Natural killer cell treated with Interleukin-12 subunit alpha and Interleukin-12 subunit beta and Interleukin-15 and Interleukin-18, amount 100 ng/mL, for 72 hours (primary cell): ENCODE results near the gene PLXNA4. TPM values are rescaled to one million over a fixed set of nuclear protein-coding genes. Genes with fewer than 3 reads are reported as not detected.
A peak's percentile ranks its signal among the peaks of the same experiment; 100 is the strongest.

Experiments
- ATAC-seq, 2 donors: fragments of 150-1000 bp; cut with Tn5 transposase in 1 of 2; sonication (Bioruptor Pico), chemical (Tn5 transposase) in 1 of 2; 2 replicates each; pipeline ENCODE4 v1.10.0; 2021
- DNase-seq: peaks from one replicate; pipeline ENCODE4 v3.0.0; 2022; ENCODE audit warnings: low spot score
- H3K27ac Mint-ChIP-seq, 2 donors: 1 replicate in 1 of 2; 2 replicates in 1 of 2; pipeline ENCODE4 v1.8.0; 2022; ENCODE audit warnings: mixed read lengths in 2 of 2, mild to moderate bottlenecking in 1 of 2, moderate library complexity in 1 of 2
- H3K27me3 Mint-ChIP-seq, 2 donors: 1 replicate in 1 of 2; 2 replicates in 1 of 2; pipeline ENCODE4 v1.8.0; 2022; ENCODE audit warnings: mixed read lengths in 2 of 2
- H3K36me3 Mint-ChIP-seq: one replicate; pipeline ENCODE4 v1.8.0; 2022; ENCODE audit warnings: mixed read lengths
- H3K4me1 Mint-ChIP-seq, 2 donors: 1 replicate in 1 of 2; 2 replicates in 1 of 2; pipeline ENCODE4 v1.8.0; 2022; ENCODE audit warnings: low read depth in 2 of 2, mixed read lengths in 2 of 2, mild to moderate bottlenecking in 1 of 2
- H3K4me3 Mint-ChIP-seq: one replicate; pipeline ENCODE4 v1.8.0; 2022; ENCODE audit warnings: mixed read lengths
- H3K9me3 Mint-ChIP-seq: 2 replicates; pipeline ENCODE4 v1.8.0; 2022; ENCODE audit warnings: mixed read lengths
- total RNA-seq, 2 donors: library from RNA; stranded (reverse); gene quantifications; one replicate each; pipeline ENCODE4 v1.2.3, GENCODE V29; 2022

Gene PLXNA4
- total RNA-seq, 2 donors from 2014 or later: 0.14 to 0.21 TPM

DNA sequence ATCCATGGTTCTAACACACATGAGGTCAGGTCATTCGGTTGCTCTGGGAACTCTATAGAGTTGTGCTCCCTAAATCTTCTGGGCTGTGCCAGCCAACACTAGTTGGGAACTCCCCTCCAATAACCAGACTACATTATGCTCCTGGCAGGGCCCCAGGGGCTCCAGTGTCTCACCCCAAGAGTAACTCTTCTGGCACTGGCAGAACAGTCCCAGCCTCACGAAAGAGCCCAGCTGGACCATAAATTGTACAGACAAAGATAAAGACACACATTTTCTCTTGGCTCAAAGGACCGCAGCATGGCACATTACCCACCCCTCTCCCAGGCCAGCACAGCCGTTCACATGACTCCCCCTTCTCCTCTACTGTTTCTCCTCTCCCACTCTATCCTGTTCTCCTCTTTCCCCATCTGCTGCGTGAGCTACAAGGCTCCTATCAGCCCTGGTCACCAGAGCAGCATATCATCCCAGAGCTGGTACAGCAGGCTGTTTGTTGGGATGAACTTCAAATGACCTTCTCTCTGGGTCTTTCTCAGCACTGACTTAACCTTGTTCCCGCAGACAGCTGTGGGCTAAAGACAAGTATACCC, 230.6 kb downstream of the PLXNA4 start:
- Mint-ChIP-seq H3K36me3 (no peaks in the 10 kb centered on the region), H3K27ac (no peak overlapping the region), H3K9me3 (no peaks in the 10 kb centered on the region), H3K4me1 (peaks cover 0 to 3% of the 10 kb centered on the region in 2 donors), H3K4me3 (no peak overlapping the region), H3K27me3 (peaks cover 20 to 44% of the 10 kb centered on the region in 2 donors)
- ATAC-seq (no peak), DNase-seq (no peak)

DNA sequence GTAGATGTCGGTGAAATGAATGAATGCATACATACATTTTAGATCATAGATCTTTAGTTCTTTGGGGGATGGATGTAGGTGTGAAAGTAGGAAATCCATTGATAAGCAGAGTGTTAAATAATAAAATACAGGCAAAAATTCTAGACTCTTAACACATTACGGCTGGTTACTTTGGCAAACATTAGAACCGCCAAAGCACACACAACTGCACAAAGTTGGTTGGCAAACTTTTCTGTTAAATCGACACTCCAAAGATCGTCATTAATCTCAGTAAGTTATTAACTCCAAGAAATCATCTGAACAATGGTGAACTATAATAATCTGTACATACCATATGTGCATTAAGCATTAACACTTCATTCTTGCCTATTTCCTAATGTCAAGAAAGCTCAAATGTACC, 231.2 kb downstream of the PLXNA4 start:
- peaks cover 0 to 3% of the 10 kb centered on the region in 2 donors for H3K4me1 Mint-ChIP-seq
- H3K27ac Mint-ChIP-seq: no peak overlapping the region
- H3K9me3 Mint-ChIP-seq: no peaks in the 10 kb centered on the region
- H3K36me3 Mint-ChIP-seq: no peaks in the 10 kb centered on the region
- ATAC-seq (no peak), DNase-seq (no peak)
- H3K27me3 Mint-ChIP-seq: peaks cover 20 to 44% of the 10 kb centered on the region in 2 donors
- no peak overlapping the region for H3K4me3 Mint-ChIP-seq

DNA sequence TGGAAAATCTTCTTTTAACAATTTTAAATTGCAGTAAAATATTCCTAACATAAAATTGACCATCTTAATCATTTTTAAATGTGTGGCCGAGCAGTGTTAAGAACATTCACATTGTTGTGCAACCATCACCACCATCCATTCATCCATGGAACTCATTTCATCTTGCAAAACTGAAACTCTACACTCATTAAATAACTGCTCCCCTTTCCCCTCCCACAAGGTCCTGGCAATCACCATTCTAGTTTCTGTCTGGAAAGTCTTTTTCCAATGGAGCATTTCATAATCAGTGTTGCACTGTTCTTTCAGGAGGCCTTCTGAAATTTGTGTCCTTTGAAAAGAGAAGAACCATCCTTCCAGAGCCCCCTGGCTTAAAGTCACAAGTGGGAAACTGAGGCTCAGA, 233.1 kb downstream of the PLXNA4 start:
- DNase-seq (no peak), ATAC-seq (no peak)
- H3K9me3 Mint-ChIP-seq: no peaks in the 10 kb centered on the region
- H3K4me3 Mint-ChIP-seq: no peak overlapping the region
- peaks cover 16 to 34% of the 10 kb centered on the region in 2 donors for H3K27me3 Mint-ChIP-seq
- H3K4me1 Mint-ChIP-seq: peaks cover 0 to 3% of the 10 kb centered on the region in 2 donors
- no peak overlapping the region for H3K27ac Mint-ChIP-seq
- H3K36me3 Mint-ChIP-seq: no peaks in the 10 kb centered on the region

DNA sequence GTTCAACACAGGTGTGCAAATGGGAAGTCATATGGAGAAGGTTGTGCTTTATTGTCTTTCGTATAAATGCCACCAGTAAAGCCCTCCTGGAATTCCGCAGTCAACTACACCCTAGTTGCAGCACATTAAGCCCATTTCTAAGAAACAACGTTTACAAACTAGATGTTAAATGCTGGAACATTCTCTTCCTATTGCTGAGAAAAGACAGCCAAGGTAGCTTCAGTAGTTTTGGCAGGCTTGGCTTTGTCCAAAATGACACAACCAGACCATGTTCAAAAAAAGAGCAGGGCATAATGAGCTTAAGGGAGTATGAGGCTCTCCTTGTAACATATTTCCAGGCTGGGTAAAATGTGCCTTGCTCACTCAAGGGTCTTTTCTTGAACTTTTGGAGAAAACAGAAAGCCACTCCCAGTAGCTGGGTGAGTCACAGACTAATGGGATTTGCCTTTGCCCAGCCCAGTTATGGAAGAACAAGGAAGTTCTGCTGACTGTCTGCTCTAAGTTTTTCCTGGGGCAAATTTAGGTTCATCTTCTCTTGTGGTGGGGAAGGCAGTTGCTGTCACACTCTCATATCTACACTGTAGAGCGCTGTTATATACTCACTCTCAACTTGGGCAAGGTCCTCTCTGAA, 238.7 kb downstream of the PLXNA4 start:
- Mint-ChIP-seq H3K27me3 (peaks cover 3 to 5% of the 10 kb centered on the region in 2 donors), H3K27ac (no peak overlapping the region), H3K4me3 (no peak overlapping the region), H3K36me3 (no peaks in the 10 kb centered on the region), H3K4me1 (peaks cover 0 to 3% of the 10 kb centered on the region in 2 donors), H3K9me3 (no peaks in the 10 kb centered on the region)
- no peak for ATAC-seq
- no peak for DNase-seq

DNA sequence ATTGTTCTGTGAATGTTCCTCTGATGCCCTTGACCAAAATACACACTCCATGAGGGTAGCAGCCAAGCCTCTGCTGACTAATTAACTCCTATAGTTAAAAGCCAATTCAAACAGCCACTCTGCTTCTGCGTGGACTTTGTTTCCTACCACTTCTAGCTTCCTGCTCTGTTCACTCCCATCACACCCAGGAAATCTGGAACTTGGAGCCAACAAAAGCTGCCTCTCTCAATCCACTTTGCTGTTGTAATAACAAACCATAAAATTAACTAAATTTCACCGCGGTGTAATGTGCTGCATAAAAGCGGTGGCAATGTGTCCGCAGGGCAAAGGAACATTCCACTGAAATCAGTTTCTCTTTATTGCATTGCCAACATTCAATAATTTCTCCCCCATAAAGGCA, 239.5 kb downstream of the PLXNA4 start:
- DNase-seq (no peak), ATAC-seq (no peak)
- H3K4me1 Mint-ChIP-seq: peaks cover 0 to 3% of the 10 kb centered on the region in 2 donors
- no peak overlapping the region for H3K4me3 Mint-ChIP-seq
- H3K27me3 Mint-ChIP-seq: peaks cover 3 to 5% of the 10 kb centered on the region in 2 donors
- H3K9me3 Mint-ChIP-seq: no peaks in the 10 kb centered on the region
- no peak overlapping the region for H3K27ac Mint-ChIP-seq
- no peaks in the 10 kb centered on the region for H3K36me3 Mint-ChIP-seq

DNA sequence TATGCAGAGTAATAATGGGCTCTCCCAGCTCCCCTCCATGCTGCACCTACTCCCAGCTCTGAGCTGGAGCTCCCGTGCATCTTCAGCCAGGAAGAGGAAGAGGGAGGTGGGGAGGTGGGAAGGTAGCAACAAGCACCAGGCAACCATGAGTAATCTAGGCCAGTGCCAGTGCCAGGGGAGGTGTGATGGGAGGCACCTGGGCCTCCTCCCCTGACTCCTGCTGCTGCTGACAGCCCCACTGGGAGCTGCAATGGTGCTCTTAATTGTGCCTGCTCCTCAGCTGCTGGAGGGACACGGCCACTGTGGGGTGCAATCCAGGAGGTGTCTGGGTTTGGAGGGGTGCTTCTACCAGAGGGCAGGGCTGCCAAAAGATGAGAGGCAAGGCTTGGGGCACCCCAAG, 243.0 kb downstream of the PLXNA4 start:
- no peak for DNase-seq
- Mint-ChIP-seq H3K36me3 (no peaks in the 10 kb centered on the region), H3K4me1 (no peaks in the 10 kb centered on the region), H3K27me3 (peaks cover 5 to 8% of the 10 kb centered on the region in 2 donors), H3K27ac (no peak overlapping the region), H3K9me3 (no peaks in the 10 kb centered on the region), H3K4me3 (no peak overlapping the region)
- peak; percentile 9 to 15 for ATAC-seq

DNA sequence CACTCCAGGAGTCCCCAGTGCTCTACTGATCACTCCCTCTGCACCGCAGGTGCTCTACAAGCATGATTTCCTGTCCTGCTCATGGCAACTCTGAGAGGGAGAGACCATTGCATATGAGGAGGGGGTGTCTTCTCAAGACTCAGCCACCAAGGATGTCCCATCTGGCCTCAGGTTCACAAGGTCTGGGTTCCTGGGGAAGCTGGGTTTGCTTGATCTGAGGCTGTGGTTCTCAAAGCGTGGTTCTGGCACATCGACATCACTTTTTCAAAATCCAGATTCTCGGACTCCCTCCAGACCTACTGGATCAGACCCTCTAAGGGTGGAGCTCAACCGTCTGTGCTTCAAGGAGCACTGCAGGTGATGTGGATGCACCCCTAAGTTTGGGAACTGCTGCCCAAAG, 247.5 kb downstream of the PLXNA4 start:
- H3K36me3 Mint-ChIP-seq: no peaks in the 10 kb centered on the region
- H3K27me3 Mint-ChIP-seq: peaks cover 7 to 8% of the 10 kb centered on the region in 2 donors
- no peaks in the 10 kb centered on the region for H3K4me1 Mint-ChIP-seq
- H3K27ac Mint-ChIP-seq: no peak overlapping the region
- ATAC-seq (no peak), DNase-seq (no peak)
- H3K4me3 Mint-ChIP-seq: no peak overlapping the region
- no peaks in the 10 kb centered on the region for H3K9me3 Mint-ChIP-seq

DNA sequence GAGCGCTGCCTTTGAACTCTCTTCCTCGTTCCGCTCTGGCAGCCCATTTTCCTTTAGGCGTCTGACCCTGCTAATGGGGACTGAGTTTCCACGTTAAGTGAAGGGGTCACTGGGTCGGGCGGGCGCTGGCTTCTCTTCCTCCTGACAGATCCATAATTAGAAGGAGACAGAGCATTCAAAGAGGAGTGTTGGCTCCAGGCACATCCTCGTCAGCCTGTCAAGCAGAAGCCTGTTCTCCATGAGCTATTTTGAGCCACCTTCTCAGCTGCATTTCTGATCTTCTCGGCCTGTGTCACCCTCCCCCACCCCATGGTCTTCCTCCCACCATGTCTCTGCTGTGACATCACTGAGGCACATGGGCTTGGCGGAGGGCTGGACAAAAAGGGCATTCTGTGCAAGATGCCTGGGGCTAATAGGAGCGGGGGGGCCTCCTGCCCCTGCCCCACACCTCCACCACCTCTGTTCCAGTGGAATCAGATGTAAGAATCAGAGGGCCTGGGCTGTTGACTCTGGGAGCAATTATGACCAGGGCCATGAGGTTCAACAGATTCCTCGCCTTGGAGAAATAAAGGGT, 248.1 kb downstream of the PLXNA4 start:
- Mint-ChIP-seq H3K27ac (no peak overlapping the region), H3K36me3 (no peaks in the 10 kb centered on the region), H3K27me3 (peaks cover 8 to 10% of the 10 kb centered on the region in 2 donors), H3K4me1 (no peaks in the 10 kb centered on the region), H3K9me3 (no peaks in the 10 kb centered on the region), H3K4me3 (no peak overlapping the region)
- ATAC-seq: no peak
- DNase-seq: no peak

DNA sequence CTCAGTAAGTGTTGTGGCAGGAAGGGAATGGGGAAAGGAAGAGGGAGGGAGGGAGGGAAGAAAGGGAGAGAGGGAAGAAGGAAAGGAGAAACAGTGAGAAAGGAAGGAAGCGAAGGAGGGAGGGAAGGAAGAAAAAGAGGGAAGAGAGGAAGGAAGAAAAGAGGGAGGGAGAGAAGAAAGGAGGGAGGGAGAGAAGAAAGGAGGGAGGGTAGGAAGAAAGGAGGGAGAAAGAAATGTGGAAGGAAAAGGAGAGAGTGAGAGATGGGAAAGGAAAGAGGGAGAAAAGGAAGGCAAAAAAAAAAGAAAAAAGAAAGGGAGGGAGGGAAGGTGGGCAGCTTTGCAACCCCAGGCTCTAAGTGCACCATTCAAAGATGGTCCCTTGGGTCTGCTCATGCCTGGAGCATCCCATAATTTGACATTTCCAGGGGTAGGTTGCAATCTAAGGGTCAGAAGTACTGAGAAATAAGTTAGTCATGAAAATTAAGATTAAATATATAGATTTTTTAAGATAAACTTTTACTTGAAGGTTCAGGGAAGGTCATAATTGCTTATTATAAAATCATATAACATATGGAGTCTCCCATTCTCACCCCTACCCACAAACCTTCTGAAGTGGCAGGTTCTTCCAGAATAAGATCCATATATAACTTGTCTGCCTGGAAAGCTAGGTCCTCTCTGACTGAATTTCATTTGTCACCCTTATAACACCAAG, 249.2 kb downstream of the PLXNA4 start:
- Mint-ChIP-seq H3K4me3 (no peak overlapping the region), H3K4me1 (no peaks in the 10 kb centered on the region), H3K27ac (no peak overlapping the region), H3K9me3 (no peaks in the 10 kb centered on the region), H3K27me3 (peaks cover 8 to 10% of the 10 kb centered on the region in 2 donors), H3K36me3 (no peaks in the 10 kb centered on the region)
- DNase-seq (no peak), ATAC-seq (no peak)

DNA sequence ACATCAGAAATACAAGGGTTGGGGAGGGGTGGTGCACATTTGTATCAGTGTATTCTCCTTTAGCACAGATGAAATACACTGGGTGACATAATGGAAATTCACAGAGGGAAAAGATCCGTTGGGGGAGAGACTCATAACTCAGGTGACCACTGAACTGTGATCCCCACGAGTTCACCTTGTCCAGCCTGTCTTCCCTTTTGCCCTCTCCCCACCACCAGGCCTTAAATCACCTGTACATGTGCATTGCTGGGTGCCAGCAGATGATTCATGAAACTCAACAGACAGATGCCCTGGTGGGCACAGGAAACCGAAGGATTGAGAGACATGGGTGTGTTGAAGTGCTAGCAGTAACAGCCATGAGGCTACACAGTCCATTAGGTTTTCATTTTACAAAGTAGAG, 253.3 kb downstream of the PLXNA4 start:
- no peak overlapping the region for H3K27ac Mint-ChIP-seq
- H3K4me1 Mint-ChIP-seq: peaks cover 11 to 13% of the 10 kb centered on the region in 2 donors
- DNase-seq (no peak), ATAC-seq (no peak)
- H3K36me3 Mint-ChIP-seq: no peaks in the 10 kb centered on the region
- H3K27me3 Mint-ChIP-seq: peaks cover 19 to 30% of the 10 kb centered on the region in 2 donors
- no peaks in the 10 kb centered on the region for H3K9me3 Mint-ChIP-seq
- no peak overlapping the region for H3K4me3 Mint-ChIP-seq

DNA sequence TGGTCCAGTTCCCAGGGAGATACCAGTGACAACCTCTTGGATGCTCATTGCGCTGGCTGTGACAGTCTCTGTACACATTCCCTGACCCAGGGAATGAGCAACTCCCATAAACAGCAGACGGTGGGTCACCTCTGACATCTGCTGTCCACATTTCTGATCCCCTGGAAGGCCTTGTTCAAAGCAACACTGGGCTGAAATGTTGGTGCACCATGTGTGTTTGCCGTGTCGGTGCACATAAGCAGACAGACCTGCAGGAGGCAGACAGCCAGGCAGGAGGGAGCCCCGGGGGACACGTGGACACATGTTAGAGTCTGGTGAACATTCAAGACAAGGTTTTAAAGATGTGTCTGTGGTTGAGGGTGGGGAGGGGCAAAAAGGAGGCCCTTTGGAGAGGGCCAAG, 254.9 kb downstream of the PLXNA4 start:
- H3K9me3 Mint-ChIP-seq: peaks cover 8% of the 10 kb centered on the region
- no peak for ATAC-seq
- H3K36me3 Mint-ChIP-seq: no peaks in the 10 kb centered on the region
- H3K4me3 Mint-ChIP-seq: no peak overlapping the region
- H3K4me1 Mint-ChIP-seq: peaks cover 11 to 13% of the 10 kb centered on the region in 2 donors
- no peak for DNase-seq
- no peak overlapping the region for H3K27ac Mint-ChIP-seq
- H3K27me3 Mint-ChIP-seq: peaks cover 30 to 39% of the 10 kb centered on the region in 2 donors

DNA sequence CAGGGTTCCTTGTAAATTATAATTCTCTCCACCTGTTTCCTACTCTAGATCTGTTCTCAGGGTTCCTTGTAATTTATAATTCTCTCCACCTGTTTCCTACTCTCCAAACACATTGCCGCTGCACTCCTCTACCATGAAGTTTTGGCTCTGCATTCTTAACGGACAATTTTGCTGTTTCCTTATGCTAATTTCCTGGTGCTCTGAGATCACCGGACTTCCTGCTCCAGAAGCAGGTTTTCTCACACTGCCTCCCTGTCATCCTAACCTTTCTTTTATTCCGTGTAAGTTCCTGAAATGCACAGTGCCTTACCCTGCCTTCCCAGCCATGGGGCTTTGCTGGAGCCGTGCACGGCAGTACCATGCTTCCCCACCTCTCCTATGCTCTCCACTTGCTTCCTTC, 256.8 kb downstream of the PLXNA4 start:
- H3K4me3 Mint-ChIP-seq: peak overlapping the region; percentile 11
- no peak for DNase-seq
- no peak for ATAC-seq
- no peaks in the 10 kb centered on the region for H3K36me3 Mint-ChIP-seq
- peaks cover 11 to 13% of the 10 kb centered on the region in 2 donors for H3K4me1 Mint-ChIP-seq
- H3K9me3 Mint-ChIP-seq: peaks cover 8% of the 10 kb centered on the region
- H3K27me3 Mint-ChIP-seq: peaks cover 33 to 46% of the 10 kb centered on the region in 2 donors
- H3K27ac Mint-ChIP-seq: no peak overlapping the region

DNA sequence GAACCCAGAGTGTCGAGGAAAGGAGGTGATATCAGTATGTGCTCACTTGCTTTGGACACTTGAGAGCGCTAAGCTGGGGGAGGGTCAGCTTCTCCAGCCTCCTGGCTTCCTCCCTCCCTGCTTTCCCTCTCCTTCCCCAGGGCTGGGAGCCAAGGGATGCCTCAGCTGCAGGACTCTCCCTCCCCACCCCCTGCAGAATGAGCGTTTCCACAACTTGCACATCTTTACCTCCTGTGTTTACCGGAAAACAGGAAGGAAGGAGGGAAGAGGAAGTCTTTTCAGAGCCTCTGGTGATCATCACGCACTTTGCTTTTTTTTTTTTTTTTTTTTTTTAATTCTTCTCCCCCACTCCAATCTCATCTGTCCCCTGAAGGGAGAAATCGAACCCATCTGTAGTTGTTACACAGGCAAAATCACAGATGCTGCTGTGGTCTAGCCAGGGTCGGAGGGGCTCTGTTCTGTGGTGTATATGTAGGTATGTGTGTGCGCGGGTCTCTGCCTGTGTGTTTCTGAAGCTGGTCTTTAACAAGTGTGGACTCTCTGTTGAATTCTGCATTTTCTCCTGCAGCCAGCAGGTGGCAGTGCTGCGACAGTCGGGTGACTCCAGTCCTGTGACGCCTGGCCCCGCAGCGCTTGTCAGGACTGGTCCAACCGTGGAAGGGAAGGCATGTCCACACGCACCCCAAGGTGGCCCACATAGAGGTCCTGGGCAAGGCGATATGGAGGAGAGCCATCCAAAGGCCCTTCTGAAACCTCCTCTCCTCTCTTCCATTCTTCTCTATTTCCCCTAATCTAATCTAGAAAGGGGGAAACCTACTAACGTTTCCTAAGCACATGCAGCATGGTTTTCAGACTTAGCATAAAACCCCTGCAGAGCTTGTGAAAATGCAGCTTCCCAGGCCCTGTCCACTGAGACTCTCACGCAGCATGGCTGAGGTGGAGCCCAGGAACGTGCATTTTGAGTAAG, 257.6 kb downstream of the PLXNA4 start:
- ATAC-seq (peak; percentile 85 to 86), DNase-seq (peak; percentile 86)
- Mint-ChIP-seq H3K27me3 (peaks cover 30 to 46% of the 10 kb centered on the region in 2 donors), H3K4me3 (no peak overlapping the region), H3K27ac (no peak overlapping the region), H3K36me3 (no peaks in the 10 kb centered on the region), H3K9me3 (peaks cover 8% of the 10 kb centered on the region), H3K4me1 (peaks cover 11 to 13% of the 10 kb centered on the region in 2 donors)
